ENCODE results near the gene SLC38A8. TPM values are rescaled to one million over a fixed set of nuclear protein-coding genes. Genes with fewer than 3 reads are reported as not detected.

Gene SLC38A8
- polyA plus RNA-seq, 1 experiment, result not detected

DNA sequence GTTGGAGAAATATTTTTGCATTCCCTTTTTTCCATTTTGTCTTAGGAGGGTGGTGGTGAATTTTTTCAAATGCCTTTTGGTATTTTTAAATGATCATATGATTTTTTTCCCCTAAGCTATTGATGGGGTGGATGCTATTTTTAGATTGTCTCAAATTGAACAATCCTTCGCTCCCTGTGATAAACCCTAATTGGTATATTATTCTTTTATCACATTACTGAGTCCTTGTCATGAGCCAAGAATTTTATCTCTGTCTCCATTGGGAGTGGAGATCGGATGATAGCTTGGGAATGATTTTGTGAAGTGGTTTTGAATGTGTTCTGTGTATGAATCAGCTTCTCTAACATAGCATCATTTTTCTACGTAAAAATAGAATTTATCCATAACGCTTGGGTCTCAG is 59.1 kb downstream of the SLC38A8 start:
- ChIA-PET POLR2A (no interaction called here), CTCF (interaction anchor here (0.7 kb wide), 2 partner anchors 27 to 80 kb away, joined by 3 to 4 read pairs; no protein-coding TSS in a partner anchor)
- no peak for DNase-seq (ENCODE audit: low read depth, low spot score)
- peaks cover 3% of the 10 kb centered on the region for H3K9me3 ChIP-seq (ENCODE audit: control insufficient read depth, insufficient read depth, low read length)
- H3K27ac ChIP-seq (ENCODE audit: low read depth, low read length), result no peak overlapping the region
- H3K4me3 ChIP-seq (ENCODE audit: low read depth, low read length), result no peak overlapping the region
- peaks cover 27% of the 10 kb centered on the region for H3K27me3 ChIP-seq (ENCODE audit: control insufficient read depth, insufficient read depth, low read length)
- TF ChIP-seq, protein P1, sequence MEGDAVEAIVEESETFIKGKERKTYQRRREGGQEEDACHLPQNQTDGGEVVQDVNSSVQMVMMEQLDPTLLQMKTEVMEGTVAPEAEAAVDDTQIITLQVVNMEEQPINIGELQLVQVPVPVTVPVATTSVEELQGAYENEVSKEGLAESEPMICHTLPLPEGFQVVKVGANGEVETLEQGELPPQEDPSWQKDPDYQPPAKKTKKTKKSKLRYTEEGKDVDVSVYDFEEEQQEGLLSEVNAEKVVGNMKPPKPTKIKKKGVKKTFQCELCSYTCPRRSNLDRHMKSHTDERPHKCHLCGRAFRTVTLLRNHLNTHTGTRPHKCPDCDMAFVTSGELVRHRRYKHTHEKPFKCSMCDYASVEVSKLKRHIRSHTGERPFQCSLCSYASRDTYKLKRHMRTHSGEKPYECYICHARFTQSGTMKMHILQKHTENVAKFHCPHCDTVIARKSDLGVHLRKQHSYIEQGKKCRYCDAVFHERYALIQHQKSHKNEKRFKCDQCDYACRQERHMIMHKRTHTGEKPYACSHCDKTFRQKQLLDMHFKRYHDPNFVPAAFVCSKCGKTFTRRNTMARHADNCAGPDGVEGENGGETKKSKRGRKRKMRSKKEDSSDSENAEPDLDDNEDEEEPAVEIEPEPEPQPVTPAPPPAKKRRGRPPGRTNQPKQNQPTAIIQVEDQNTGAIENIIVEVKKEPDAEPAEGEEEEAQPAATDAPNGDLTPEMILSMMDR (IDR thresholded peaks at IDR 0.05; ENCODE audit: low read depth, low read length), result no peak

DNA sequence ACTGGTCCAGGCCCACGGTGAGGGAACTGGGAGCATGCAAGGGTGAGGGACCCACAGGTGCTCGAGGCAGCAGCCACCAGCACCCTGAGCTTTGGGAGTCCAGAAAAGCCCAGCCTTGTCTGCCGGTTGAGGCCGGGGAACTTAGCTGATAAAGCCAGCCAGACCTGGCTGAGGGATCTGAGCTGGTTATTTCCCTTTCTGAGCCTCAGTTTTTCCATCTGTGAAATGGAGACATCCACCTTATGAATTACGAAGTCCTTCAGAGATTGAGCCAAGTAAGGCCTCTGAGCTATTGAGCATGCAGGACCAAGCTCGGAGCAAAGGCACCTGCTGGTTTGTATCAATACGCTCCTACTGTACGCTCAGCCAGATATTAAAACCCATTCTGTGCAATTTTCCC is 60.8 kb downstream of the SLC38A8 start:
- POLR2A ChIA-PET, result no interaction called here
- no peak overlapping the region for H3K27ac ChIP-seq (ENCODE audit: low read depth, low read length)
- TF ChIP-seq, protein P1 (IDR thresholded peaks at IDR 0.05; ENCODE audit: low read depth, low read length), result no peak
- CTCF ChIA-PET, result no interaction called here
- no peak overlapping the region for H3K4me3 ChIP-seq (ENCODE audit: low read depth, low read length)
- DNase-seq (ENCODE audit: low read depth, low spot score), result no peak
- H3K9me3 ChIP-seq (ENCODE audit: control insufficient read depth, insufficient read depth, low read length), result peaks cover 13% of the 10 kb centered on the region
- H3K27me3 ChIP-seq (ENCODE audit: control insufficient read depth, insufficient read depth, low read length), result peaks cover 30% of the 10 kb centered on the region

DNA sequence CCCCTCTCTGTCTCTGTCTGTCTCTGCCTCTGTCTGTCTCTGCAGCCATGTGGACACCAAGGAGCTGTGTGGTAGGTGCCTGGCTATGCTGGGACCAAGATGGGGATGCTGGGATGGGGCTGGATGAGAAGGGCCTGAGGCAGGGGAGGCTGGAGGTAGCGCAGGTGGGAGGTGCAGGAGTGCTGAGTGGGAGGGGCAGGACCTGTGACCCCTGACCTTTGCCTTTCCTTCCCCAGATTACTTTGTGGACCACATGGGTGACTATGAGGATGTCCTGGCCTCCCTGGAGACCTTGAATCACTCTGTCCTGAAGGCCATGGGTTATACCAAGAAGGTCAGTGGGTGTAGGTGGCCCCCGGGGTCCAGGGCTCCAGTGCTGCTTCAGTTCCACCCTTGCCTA is 61.8 kb downstream of the SLC38A8 start:
- H3K27me3 ChIP-seq (ENCODE audit: control insufficient read depth, insufficient read depth, low read length), result peaks cover 25% of the 10 kb centered on the region
- CTCF ChIA-PET, result no interaction called here
- TF ChIP-seq, protein P1 (IDR thresholded peaks at IDR 0.05; ENCODE audit: low read depth, low read length), result no peak
- no peak overlapping the region for H3K27ac ChIP-seq (ENCODE audit: low read depth, low read length)
- H3K4me3 ChIP-seq (ENCODE audit: low read depth, low read length), result no peak overlapping the region
- DNase-seq (ENCODE audit: low read depth, low spot score), result no peak
- H3K9me3 ChIP-seq (ENCODE audit: control insufficient read depth, insufficient read depth, low read length), result peaks cover 13% of the 10 kb centered on the region
- POLR2A ChIA-PET, result no interaction called here

DNA sequence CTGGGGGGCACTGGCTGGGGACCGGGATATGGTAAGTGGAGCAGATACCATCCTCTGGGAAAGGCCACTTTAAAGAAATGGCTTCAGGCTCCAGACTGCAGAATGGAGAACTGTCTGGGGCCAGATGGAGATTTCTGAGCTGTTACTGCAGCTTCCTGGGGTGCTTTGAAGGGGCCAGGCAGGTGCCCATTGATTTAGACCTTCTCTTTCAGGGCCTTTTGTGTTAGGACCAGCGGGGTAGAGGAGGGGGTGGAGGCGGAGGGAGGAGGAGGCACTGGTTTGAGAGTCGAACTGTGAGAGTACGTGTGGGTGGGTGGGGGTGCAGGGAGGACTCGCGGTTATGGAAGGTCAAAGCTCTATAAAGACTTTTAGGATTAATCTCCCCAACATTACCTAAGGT is 63.2 kb downstream of the SLC38A8 start:
- Histone ChIP-seq H3K27ac (ENCODE audit: low read depth, low read length) (no peak overlapping the region), H3K27me3 (ENCODE audit: control insufficient read depth, insufficient read depth, low read length) (peaks cover 22% of the 10 kb centered on the region), H3K4me3 (ENCODE audit: low read depth, low read length) (no peak overlapping the region), H3K9me3 (ENCODE audit: control insufficient read depth, insufficient read depth, low read length) (peaks cover 13% of the 10 kb centered on the region)
- TF ChIP-seq, protein P1 (IDR thresholded peaks at IDR 0.05; ENCODE audit: low read depth, low read length), result no peak
- DNase-seq (ENCODE audit: low read depth, low spot score), result no peak
- POLR2A ChIA-PET, result no interaction called here
- CTCF ChIA-PET, result interaction anchor here (3.1 kb wide), 1 partner anchor 86 kb away, joined by 14 read pairs; no protein-coding TSS in a partner anchor

DNA sequence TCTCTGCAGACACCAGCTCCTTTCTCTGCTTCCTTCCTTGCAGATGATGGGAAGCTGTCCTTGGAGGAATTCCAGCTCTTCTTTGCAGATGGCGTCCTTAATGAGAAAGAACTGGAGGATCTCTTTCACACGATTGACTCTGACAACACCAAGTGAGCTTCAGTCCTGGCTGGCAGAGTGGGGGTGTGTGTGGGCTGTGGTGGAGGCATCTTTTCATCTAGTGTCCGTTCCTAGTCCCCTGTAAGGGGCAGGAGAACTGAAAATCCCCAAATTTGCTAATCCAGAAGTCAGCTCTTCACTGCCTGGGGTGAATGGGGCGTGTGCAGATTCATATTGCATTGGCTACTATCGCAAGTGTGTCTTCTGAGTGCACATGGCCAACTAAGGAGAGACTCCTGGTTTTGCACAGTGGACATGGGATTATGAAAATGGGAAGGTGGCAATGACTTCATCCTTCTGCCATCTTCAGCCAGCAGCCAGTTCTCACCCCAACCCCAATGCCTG is 64.1 kb downstream of the SLC38A8 start:
- TF ChIP-seq, protein P1 (IDR thresholded peaks at IDR 0.05; ENCODE audit: low read depth, low read length), result no peak
- DNase-seq (ENCODE audit: low read depth, low spot score), result no peak
- peaks cover 13% of the 10 kb centered on the region for H3K9me3 ChIP-seq (ENCODE audit: control insufficient read depth, insufficient read depth, low read length)
- no peak overlapping the region for H3K4me3 ChIP-seq (ENCODE audit: low read depth, low read length)
- ChIA-PET CTCF (interaction anchor here (1.0 to 3.1 kb wide), 4 partner anchors 22 to 107 kb away, joined by 3 to 14 read pairs (median 5); no protein-coding TSS in a partner anchor), POLR2A (no interaction called here)
- no peak overlapping the region for H3K27ac ChIP-seq (ENCODE audit: low read depth, low read length)
- peaks cover 22% of the 10 kb centered on the region for H3K27me3 ChIP-seq (ENCODE audit: control insufficient read depth, insufficient read depth, low read length)

All from AG04450 (cell line).